OCI-LY7 (cell line): ENCODE measurements around the gene PHOX2A.

Experiments
- EZH2phosphoT487 ChIP-seq: fragments of 200-600 bp; sonication (generic); IDR thresholded peaks from 2 replicates; pipeline ENCODE4 v1.6.1; 2018; ENCODE audit warnings: low read depth, borderline replicate concordance, mild to moderate bottlenecking, mixed run types, antibody characterized with exemption, low read length, moderate library complexity, mixed read lengths
- TF ChIP-seq, protein P1 (sequence below): fragments of 200-600 bp; sonication (generic); conservative IDR thresholded peaks from 2 replicates; pipeline ENCODE4 v1.5.1; 2014; ENCODE audit warnings: mild to moderate bottlenecking, antibody characterized with exemption, low read length, moderate library complexity, mixed read lengths

DNA sequence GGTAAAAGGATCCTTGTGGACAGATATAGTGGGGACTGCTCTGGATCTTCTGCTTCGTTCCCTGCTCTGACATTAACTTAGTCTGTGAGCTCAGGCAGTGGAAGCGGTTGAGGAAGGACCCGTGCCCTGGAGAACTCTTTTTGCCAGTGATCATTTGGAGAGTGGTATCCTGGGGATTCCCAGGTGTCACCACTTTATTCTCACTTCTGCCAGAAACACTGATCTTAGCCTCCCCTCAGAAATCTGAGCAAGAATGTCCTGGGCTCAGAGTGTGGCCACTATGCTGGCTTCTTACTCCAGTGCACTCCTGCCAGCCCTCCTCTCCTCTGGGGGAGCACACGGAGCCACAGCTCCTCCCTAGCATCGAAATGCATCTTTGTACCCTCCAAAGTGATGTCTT, 7.6 kb upstream of the PHOX2A start:
- no peak for TF ChIP-seq EZH2phosphoT487
- TF ChIP-seq, protein P1, sequence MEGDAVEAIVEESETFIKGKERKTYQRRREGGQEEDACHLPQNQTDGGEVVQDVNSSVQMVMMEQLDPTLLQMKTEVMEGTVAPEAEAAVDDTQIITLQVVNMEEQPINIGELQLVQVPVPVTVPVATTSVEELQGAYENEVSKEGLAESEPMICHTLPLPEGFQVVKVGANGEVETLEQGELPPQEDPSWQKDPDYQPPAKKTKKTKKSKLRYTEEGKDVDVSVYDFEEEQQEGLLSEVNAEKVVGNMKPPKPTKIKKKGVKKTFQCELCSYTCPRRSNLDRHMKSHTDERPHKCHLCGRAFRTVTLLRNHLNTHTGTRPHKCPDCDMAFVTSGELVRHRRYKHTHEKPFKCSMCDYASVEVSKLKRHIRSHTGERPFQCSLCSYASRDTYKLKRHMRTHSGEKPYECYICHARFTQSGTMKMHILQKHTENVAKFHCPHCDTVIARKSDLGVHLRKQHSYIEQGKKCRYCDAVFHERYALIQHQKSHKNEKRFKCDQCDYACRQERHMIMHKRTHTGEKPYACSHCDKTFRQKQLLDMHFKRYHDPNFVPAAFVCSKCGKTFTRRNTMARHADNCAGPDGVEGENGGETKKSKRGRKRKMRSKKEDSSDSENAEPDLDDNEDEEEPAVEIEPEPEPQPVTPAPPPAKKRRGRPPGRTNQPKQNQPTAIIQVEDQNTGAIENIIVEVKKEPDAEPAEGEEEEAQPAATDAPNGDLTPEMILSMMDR = no peak
